ENCODE data around the gene MTHFD1L.

DNA sequence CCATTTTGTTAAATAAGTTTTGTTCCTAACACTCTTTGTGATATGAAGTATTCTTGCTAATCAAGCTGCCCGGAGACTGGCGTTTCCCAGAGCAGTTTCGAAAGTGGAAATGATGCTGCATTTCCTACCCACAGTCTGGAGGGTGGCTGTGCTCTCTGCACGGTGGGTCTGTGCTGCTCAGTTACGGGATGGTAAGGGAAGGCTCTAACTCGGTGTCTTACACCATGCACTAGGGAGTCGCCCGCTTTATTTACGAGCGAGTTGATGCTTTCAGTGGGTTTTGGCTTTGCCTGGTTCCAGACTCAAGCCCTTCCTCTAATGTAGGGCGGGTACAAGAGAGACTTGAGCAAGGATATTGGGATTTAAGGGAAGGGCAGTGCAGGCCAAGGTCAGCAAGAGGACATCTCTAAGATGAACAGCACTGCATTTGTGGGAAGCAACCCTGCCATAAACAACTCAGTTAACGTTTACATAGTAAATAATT lies 194.2 kb downstream of the MTHFD1L start:
- TF ChIP-seq, protein P1, sequence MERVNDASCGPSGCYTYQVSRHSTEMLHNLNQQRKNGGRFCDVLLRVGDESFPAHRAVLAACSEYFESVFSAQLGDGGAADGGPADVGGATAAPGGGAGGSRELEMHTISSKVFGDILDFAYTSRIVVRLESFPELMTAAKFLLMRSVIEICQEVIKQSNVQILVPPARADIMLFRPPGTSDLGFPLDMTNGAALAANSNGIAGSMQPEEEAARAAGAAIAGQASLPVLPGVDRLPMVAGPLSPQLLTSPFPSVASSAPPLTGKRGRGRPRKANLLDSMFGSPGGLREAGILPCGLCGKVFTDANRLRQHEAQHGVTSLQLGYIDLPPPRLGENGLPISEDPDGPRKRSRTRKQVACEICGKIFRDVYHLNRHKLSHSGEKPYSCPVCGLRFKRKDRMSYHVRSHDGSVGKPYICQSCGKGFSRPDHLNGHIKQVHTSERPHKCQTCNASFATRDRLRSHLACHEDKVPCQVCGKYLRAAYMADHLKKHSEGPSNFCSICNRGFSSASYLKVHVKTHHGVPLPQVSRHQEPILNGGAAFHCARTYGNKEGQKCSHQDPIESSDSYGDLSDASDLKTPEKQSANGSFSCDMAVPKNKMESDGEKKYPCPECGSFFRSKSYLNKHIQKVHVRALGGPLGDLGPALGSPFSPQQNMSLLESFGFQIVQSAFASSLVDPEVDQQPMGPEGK (CRISPR knock-in tag; IDR thresholded peaks at IDR 0.05; ENCODE audit: borderline replicate concordance) = no peak
- TF ChIP-seq OSR1 (CRISPR knock-in tag; IDR thresholded peaks at IDR 0.05) (no peak), ZNF8 (CRISPR knock-in tag; IDR thresholded peaks at IDR 0.05) (no peak), ZFP3 (CRISPR knock-in tag; IDR thresholded peaks at IDR 0.05) (0 out of 2 replicates have a peak, but pooled peaks have one; percentile 53), ISL1 (CRISPR knock-in tag; IDR thresholded peaks at IDR 0.05) (no peak), RARB (CRISPR knock-in tag; IDR thresholded peaks at IDR 0.05) (no peak), ZNF70 (CRISPR knock-in tag; IDR thresholded peaks at IDR 0.05) (no peak)
- TF ChIP-seq, protein P2, sequence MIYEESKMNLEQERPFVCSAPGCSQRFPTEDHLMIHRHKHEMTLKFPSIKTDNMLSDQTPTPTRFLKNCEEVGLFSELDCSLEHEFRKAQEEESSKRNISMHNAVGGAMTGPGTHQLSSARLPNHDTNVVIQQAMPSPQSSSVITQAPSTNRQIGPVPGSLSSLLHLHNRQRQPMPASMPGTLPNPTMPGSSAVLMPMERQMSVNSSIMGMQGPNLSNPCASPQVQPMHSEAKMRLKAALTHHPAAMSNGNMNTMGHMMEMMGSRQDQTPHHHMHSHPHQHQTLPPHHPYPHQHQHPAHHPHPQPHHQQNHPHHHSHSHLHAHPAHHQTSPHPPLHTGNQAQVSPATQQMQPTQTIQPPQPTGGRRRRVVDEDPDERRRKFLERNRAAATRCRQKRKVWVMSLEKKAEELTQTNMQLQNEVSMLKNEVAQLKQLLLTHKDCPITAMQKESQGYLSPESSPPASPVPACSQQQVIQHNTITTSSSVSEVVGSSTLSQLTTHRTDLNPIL (CRISPR knock-in tag; IDR thresholded peaks at IDR 0.05; ENCODE audit: low read depth) = no peak
- TF ChIP-seq, protein P3, sequence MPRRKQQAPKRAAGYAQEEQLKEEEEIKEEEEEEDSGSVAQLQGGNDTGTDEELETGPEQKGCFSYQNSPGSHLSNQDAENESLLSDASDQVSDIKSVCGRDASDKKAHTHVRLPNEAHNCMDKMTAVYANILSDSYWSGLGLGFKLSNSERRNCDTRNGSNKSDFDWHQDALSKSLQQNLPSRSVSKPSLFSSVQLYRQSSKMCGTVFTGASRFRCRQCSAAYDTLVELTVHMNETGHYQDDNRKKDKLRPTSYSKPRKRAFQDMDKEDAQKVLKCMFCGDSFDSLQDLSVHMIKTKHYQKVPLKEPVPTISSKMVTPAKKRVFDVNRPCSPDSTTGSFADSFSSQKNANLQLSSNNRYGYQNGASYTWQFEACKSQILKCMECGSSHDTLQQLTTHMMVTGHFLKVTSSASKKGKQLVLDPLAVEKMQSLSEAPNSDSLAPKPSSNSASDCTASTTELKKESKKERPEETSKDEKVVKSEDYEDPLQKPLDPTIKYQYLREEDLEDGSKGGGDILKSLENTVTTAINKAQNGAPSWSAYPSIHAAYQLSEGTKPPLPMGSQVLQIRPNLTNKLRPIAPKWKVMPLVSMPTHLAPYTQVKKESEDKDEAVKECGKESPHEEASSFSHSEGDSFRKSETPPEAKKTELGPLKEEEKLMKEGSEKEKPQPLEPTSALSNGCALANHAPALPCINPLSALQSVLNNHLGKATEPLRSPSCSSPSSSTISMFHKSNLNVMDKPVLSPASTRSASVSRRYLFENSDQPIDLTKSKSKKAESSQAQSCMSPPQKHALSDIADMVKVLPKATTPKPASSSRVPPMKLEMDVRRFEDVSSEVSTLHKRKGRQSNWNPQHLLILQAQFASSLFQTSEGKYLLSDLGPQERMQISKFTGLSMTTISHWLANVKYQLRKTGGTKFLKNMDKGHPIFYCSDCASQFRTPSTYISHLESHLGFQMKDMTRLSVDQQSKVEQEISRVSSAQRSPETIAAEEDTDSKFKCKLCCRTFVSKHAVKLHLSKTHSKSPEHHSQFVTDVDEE (CRISPR knock-in tag; IDR thresholded peaks at IDR 0.05) = no peak

Measured in SK-N-SH treated with all-trans-retinoic acid at 6 μM for 48 hours (cell line).